Skeletal muscle satellite cell (primary cell): Measurements from ENCODE around the gene SAMD4A.

Source experiments
- H3K27me3 ChIP-seq: 2 replicates; pipeline ENCODE4 v1.7.0; 2013; ENCODE audit warnings: low read length; ENCODE audit not compliant: control insufficient read depth, insufficient read depth
- H3K36me3 ChIP-seq: 2 replicates; pipeline ENCODE4 v1.7.0; 2013; ENCODE audit warnings: mild to moderate bottlenecking, control low read depth, low read length; ENCODE audit not compliant: insufficient read depth
- H3K4me1 ChIP-seq: 2 replicates; pipeline ENCODE4 v1.7.0; 2013; ENCODE audit warnings: low read length; ENCODE audit not compliant: control insufficient read depth, insufficient read depth
- H3K4me2 ChIP-seq: 2 replicates; pipeline ENCODE4 v1.7.0; 2013; ENCODE audit warnings: mild to moderate bottlenecking, low read length
- H3K4me3 ChIP-seq: 2 replicates; pipeline ENCODE4 v1.7.0; 2013; ENCODE audit warnings: low read length
- H3K9ac ChIP-seq: 2 replicates; pipeline ENCODE4 v1.7.0; 2013; ENCODE audit warnings: mild to moderate bottlenecking, low read depth, low read length, moderate library complexity
- H3K9me3 ChIP-seq: replicated peaks from 2 replicates; pipeline ENCODE4 v1.7.0; 2013; ENCODE audit warnings: mild to moderate bottlenecking, control low read depth, low read length

SAMD4A gene

GRCh38 chr14:54582334-54582733 lies 15.4 kb downstream of the SAMD4A start:
- H3K36me3 ChIP-seq: peaks cover 10% of the 10 kb centered on the region
- no peaks in the 10 kb centered on the region for H3K27me3 ChIP-seq
- H3K4me3 ChIP-seq: no peak overlapping the region
- H3K9ac ChIP-seq: no peak overlapping the region
- H3K4me2 ChIP-seq: no peak overlapping the region
- H3K9me3 ChIP-seq: no peaks in the 10 kb centered on the region
- H3K4me1 ChIP-seq: peaks cover 10% of the 10 kb centered on the region

GRCh38 chr14:54584097-54584496 lies 17.2 kb downstream of the SAMD4A start:
- H3K4me3 ChIP-seq: no peak overlapping the region
- H3K36me3 ChIP-seq: peaks cover 7% of the 10 kb centered on the region
- no peak overlapping the region for H3K9ac ChIP-seq
- H3K9me3 ChIP-seq: no peaks in the 10 kb centered on the region
- H3K27me3 ChIP-seq: no peaks in the 10 kb centered on the region
- H3K4me1 ChIP-seq: peaks cover 4% of the 10 kb centered on the region
- H3K4me2 ChIP-seq: no peak overlapping the region

- Histone ChIP-seq H3K36me3 (peaks cover 7% of the 10 kb centered on the region), H3K4me3 (no peak overlapping the region), H3K4me2 (no peak overlapping the region), H3K27me3 (no peaks in the 10 kb centered on the region), H3K4me1 (peaks cover 15% of the 10 kb centered on the region), H3K9me3 (no peaks in the 10 kb centered on the region), H3K9ac (no peak overlapping the region)
These were observed 18.3 kb downstream of the SAMD4A start for GRCh38 chr14:54585214-54585613.

GRCh38 chr14:54589076-54589475 lies 22.1 kb downstream of the SAMD4A start:
- Histone ChIP-seq H3K4me2 (no peak overlapping the region), H3K27me3 (no peaks in the 10 kb centered on the region), H3K4me3 (no peak overlapping the region), H3K36me3 (no peaks in the 10 kb centered on the region), H3K9me3 (no peaks in the 10 kb centered on the region), H3K9ac (no peak overlapping the region), H3K4me1 (peaks cover 44% of the 10 kb centered on the region)

- no peaks in the 10 kb centered on the region for H3K27me3 ChIP-seq
- H3K4me2 ChIP-seq: peak overlapping the region; percentile 8
- no peaks in the 10 kb centered on the region for H3K9me3 ChIP-seq
- no peak overlapping the region for H3K4me3 ChIP-seq
- H3K36me3 ChIP-seq: no peaks in the 10 kb centered on the region
- H3K4me1 ChIP-seq: peaks cover 51% of the 10 kb centered on the region
- no peak overlapping the region for H3K9ac ChIP-seq
These were observed 22.9 kb downstream of the SAMD4A start for GRCh38 chr14:54589843-54590242.

- peak overlapping the region; percentile 6 for H3K4me2 ChIP-seq
- H3K27me3 ChIP-seq: no peaks in the 10 kb centered on the region
- H3K4me3 ChIP-seq: no peak overlapping the region
- no peaks in the 10 kb centered on the region for H3K36me3 ChIP-seq
- H3K9ac ChIP-seq: no peak overlapping the region
- peaks cover 54% of the 10 kb centered on the region for H3K4me1 ChIP-seq
- H3K9me3 ChIP-seq: no peaks in the 10 kb centered on the region
These were observed 23.6 kb downstream of the SAMD4A start for GRCh38 chr14:54590481-54590880.

GRCh38 chr14:54591461-54591860 lies 24.5 kb downstream of the SAMD4A start:
- H3K4me3 ChIP-seq: no peak overlapping the region
- H3K36me3 ChIP-seq: no peaks in the 10 kb centered on the region
- H3K4me2 ChIP-seq: no peak overlapping the region
- H3K27me3 ChIP-seq: no peaks in the 10 kb centered on the region
- H3K9ac ChIP-seq: no peak overlapping the region
- H3K4me1 ChIP-seq: peaks cover 54% of the 10 kb centered on the region
- no peaks in the 10 kb centered on the region for H3K9me3 ChIP-seq

GRCh38 chr14:54591866-54592265 lies 24.9 kb downstream of the SAMD4A start:
- Histone ChIP-seq H3K4me3 (no peak overlapping the region), H3K4me1 (peaks cover 54% of the 10 kb centered on the region), H3K9ac (no peak overlapping the region), H3K27me3 (no peaks in the 10 kb centered on the region), H3K36me3 (no peaks in the 10 kb centered on the region), H3K4me2 (no peak overlapping the region), H3K9me3 (no peaks in the 10 kb centered on the region)

GRCh38 chr14:54593860-54594259 lies 26.9 kb downstream of the SAMD4A start:
- Histone ChIP-seq H3K9me3 (no peaks in the 10 kb centered on the region), H3K36me3 (no peaks in the 10 kb centered on the region), H3K27me3 (no peaks in the 10 kb centered on the region), H3K4me3 (peak overlapping the region; percentile 22), H3K9ac (no peak overlapping the region), H3K4me1 (peaks cover 58% of the 10 kb centered on the region), H3K4me2 (peak overlapping the region; percentile 61)

GRCh38 chr14:54594537-54594936 lies 27.6 kb downstream of the SAMD4A start:
- Histone ChIP-seq H3K4me3 (peak overlapping the region; percentile 22), H3K4me2 (peak overlapping the region; percentile 61), H3K9me3 (no peaks in the 10 kb centered on the region), H3K4me1 (peaks cover 54% of the 10 kb centered on the region), H3K36me3 (no peaks in the 10 kb centered on the region), H3K27me3 (no peaks in the 10 kb centered on the region), H3K9ac (peak overlapping the region; percentile 11)

GRCh38 chr14:54597795-54598443 lies 31.0 kb downstream of the SAMD4A start:
- Histone ChIP-seq H3K4me3 (no peak overlapping the region), H3K9me3 (no peaks in the 10 kb centered on the region), H3K36me3 (no peaks in the 10 kb centered on the region), H3K27me3 (no peaks in the 10 kb centered on the region), H3K4me2 (no peak overlapping the region), H3K9ac (no peak overlapping the region), H3K4me1 (peaks cover 47% of the 10 kb centered on the region)

- Histone ChIP-seq H3K4me3 (no peak overlapping the region), H3K9ac (peak overlapping the region; percentile 2), H3K9me3 (no peaks in the 10 kb centered on the region), H3K4me1 (peaks cover 40% of the 10 kb centered on the region), H3K36me3 (no peaks in the 10 kb centered on the region), H3K27me3 (no peaks in the 10 kb centered on the region), H3K4me2 (peak overlapping the region; percentile 24)
These were observed 33.2 kb downstream of the SAMD4A start for GRCh38 chr14:54599966-54600716.
